Upper lobe of left lung (tissue), 4 donors: ENCODE data around the gene GAL3ST2.

Experiments
- CTCF ChIP-seq, 6 experiments: fragments of 450-650 bp in 4 of 6; fragments of 200-600 bp in 2 of 6; sonication (generic) in 2 of 6; IDR thresholded peaks; one replicate each; pipeline ENCODE4 v1.5.1; 2016 to 2019; ENCODE audit warnings: antibody characterized with exemption in 6 of 6
- POLR2A ChIP-seq, 4 donors: fragments of 450-650 bp; IDR thresholded peaks; one replicate each; pipeline ENCODE4 v1.5.1; 2016 to 2017; ENCODE audit warnings: antibody characterized with exemption in 4 of 4, mild to moderate bottlenecking in 2 of 4
- POLR2AphosphoS5 ChIP-seq, 2 donors: sonication (generic); formaldehyde crosslinking; IDR thresholded peaks; one replicate each; pipeline ENCODE4 v1.5.1; 2017; ENCODE audit warnings: antibody characterized with exemption in 2 of 2

- TF ChIP-seq POLR2A (IDR thresholded peaks at IDR 0.05) (no peak), POLR2AphosphoS5 (IDR thresholded peaks at IDR 0.05) (no peak), CTCF (IDR thresholded peaks at IDR 0.05) (no peak)
Measured at GRCh38 chr2:241734208-241734466, 42.5 kb upstream of the GAL3ST2 start.
